Measurements from ENCODE around the gene CCNK. TPM values are rescaled to one million over a fixed set of nuclear protein-coding genes. Genes with fewer than 3 reads are reported as not detected.

Gene CCNK
- total RNA-seq, 4 donors from 2014 or later, result 15.0 to 35.3 (median 19.1) TPM

- in situ Hi-C loops (cut with MboI; ENCODE audit: low sequenced_read_pairs in 4 of 4) (loop anchor here (5.0 to 10.0 kb wide), 3 partner anchors 102 to 112 kb away; no protein-coding TSS in a partner anchor), intact Hi-C loops (cut with DNase I; ENCODE audit: low total_unique reads) (no loop called here)
- DNase-seq (no peak), ATAC-seq (no peak)
- H3K36me3 ChIP-seq, result no peaks in the 10 kb centered on the region
- no peak for TF ChIP-seq POLR2A (IDR thresholded peaks at IDR 0.05)
- no peak for TF ChIP-seq CTCF (IDR thresholded peaks at IDR 0.05 in 4 of 5, conservative IDR thresholded peaks at IDR 0.05 in 1 of 5)
- peak overlapping the region in 1 of 4 donors; percentile 21 for H3K27ac ChIP-seq
- H3K4me1 ChIP-seq, result no peaks in the 10 kb centered on the region
- no peaks in the 10 kb centered on the region for H3K9me3 ChIP-seq
- no peak overlapping the region for H3K4me3 ChIP-seq
- H3K27me3 ChIP-seq, result no peaks in the 10 kb centered on the region
Measured at GRCh38 chr14:99522934-99523703, 41.9 kb downstream of the CCNK start.

GRCh38 chr14:99523704-99524055, 42.5 kb downstream of the CCNK start:
- no peak for TF ChIP-seq CTCF (IDR thresholded peaks at IDR 0.05 in 4 of 5, conservative IDR thresholded peaks at IDR 0.05 in 1 of 5)
- TF ChIP-seq POLR2A (IDR thresholded peaks at IDR 0.05), result no peak
- intact Hi-C loops (cut with DNase I; ENCODE audit: low total_unique reads) (no loop called here), in situ Hi-C loops (cut with MboI; ENCODE audit: low sequenced_read_pairs in 4 of 4) (loop anchor here (5.0 to 10.0 kb wide), 3 partner anchors 101 to 111 kb away; no protein-coding TSS in a partner anchor)
- H3K27me3 ChIP-seq, result no peaks in the 10 kb centered on the region
- no peak overlapping the region for H3K4me3 ChIP-seq
- H3K4me1 ChIP-seq, result no peaks in the 10 kb centered on the region
- no peak for ATAC-seq
- H3K36me3 ChIP-seq, result no peaks in the 10 kb centered on the region
- DNase-seq, result no peak
- no peaks in the 10 kb centered on the region for H3K9me3 ChIP-seq
- peak overlapping the region in 1 of 4 donors; percentile 21 for H3K27ac ChIP-seq

- in situ Hi-C loops (cut with MboI; ENCODE audit: low sequenced_read_pairs in 4 of 4) (loop anchor here (5.0 to 10.0 kb wide), 3 partner anchors 101 to 111 kb away; no protein-coding TSS in a partner anchor), intact Hi-C loops (cut with DNase I; ENCODE audit: low total_unique reads) (no loop called here)
- Histone ChIP-seq H3K4me1 (no peaks in the 10 kb centered on the region), H3K4me3 (no peak overlapping the region), H3K27me3 (no peaks in the 10 kb centered on the region), H3K36me3 (no peaks in the 10 kb centered on the region), H3K27ac (peak overlapping the region in 1 of 4 donors; percentile 21), H3K9me3 (no peaks in the 10 kb centered on the region)
- TF ChIP-seq CTCF (IDR thresholded peaks at IDR 0.05 in 4 of 5, conservative IDR thresholded peaks at IDR 0.05 in 1 of 5), result no peak
- no peak for ATAC-seq
- no peak for DNase-seq
Measured at GRCh38 chr14:99524091-99524661, 43.0 kb downstream of the CCNK start.

GRCh38 chr14:99524804-99525698, 43.8 kb downstream of the CCNK start:
- TF ChIP-seq CTCF (IDR thresholded peaks at IDR 0.05 in 4 of 5, conservative IDR thresholded peaks at IDR 0.05 in 1 of 5) (no peak), POLR2A (IDR thresholded peaks at IDR 0.05) (no peak)
- Histone ChIP-seq H3K36me3 (no peaks in the 10 kb centered on the region), H3K27me3 (no peaks in the 10 kb centered on the region), H3K9me3 (no peaks in the 10 kb centered on the region), H3K4me3 (no peak overlapping the region), H3K4me1 (no peaks in the 10 kb centered on the region), H3K27ac (peak overlapping the region in 2 of 4 donors; percentile 4 to 46)
- DNase-seq (no peak), ATAC-seq (peak in 1 of 2 donors; percentile 28)
- in situ Hi-C loops (cut with MboI; ENCODE audit: low sequenced_read_pairs in 4 of 4), result loop anchor here (5.0 to 10.0 kb wide), 3 partner anchors 100 to 110 kb away; no protein-coding TSS in a partner anchor
- intact Hi-C loops (cut with DNase I; ENCODE audit: low total_unique reads), result no loop called here
